Measurements from ENCODE around the gene CDS1. TPM values are rescaled to one million over a fixed set of nuclear protein-coding genes. Genes with fewer than 3 reads are reported as not detected.

Gene CDS1
- total RNA-seq, 4 donors from 2014 or later = 0.81 to 3.3 (median 2.5) TPM

DNA sequence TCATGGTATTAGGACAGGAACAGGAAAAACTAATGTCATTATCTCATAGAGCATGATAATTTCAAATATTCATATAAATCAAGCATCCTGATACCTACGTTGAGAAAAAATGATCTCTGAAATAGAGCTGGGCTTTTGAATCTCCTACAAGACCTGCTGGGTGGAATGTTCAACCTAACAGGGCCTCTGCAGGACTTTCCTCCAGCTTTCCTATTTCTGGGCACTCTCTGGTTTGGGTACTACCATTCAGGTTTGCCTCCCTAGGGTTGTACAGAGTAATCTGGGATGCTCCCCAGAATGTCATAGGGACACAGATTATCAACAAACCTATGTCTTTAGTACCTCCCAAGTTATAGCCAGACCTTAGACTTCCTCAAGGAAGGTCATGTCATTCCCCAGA is 108.9 kb downstream of the CDS1 start:
- Histone ChIP-seq H3K27me3 (no peaks in the 10 kb centered on the region), H3K4me3 (no peak overlapping the region), H3K36me3 (peaks cover 0 to 99% of the 10 kb centered on the region in 2 donors), H3K27ac (no peak overlapping the region), H3K4me1 (peaks cover 0 to 8% (median 0%) of the 10 kb centered on the region in 3 donors), H3K9me3 (no peaks in the 10 kb centered on the region)
- no peak for ATAC-seq
- WGBS, 2 donors (ENCODE audit: low coverage in 1 of 2) = 89 to 100% methylated on average over 1 of the region's 1 CpG
- TF ChIP-seq EP300 (IDR thresholded peaks at IDR 0.05) (no peak), POLR2A (IDR thresholded peaks at IDR 0.05) (no peak), POLR2AphosphoS5 (IDR thresholded peaks at IDR 0.05) (no peak)
- TF ChIP-seq, protein P1, sequence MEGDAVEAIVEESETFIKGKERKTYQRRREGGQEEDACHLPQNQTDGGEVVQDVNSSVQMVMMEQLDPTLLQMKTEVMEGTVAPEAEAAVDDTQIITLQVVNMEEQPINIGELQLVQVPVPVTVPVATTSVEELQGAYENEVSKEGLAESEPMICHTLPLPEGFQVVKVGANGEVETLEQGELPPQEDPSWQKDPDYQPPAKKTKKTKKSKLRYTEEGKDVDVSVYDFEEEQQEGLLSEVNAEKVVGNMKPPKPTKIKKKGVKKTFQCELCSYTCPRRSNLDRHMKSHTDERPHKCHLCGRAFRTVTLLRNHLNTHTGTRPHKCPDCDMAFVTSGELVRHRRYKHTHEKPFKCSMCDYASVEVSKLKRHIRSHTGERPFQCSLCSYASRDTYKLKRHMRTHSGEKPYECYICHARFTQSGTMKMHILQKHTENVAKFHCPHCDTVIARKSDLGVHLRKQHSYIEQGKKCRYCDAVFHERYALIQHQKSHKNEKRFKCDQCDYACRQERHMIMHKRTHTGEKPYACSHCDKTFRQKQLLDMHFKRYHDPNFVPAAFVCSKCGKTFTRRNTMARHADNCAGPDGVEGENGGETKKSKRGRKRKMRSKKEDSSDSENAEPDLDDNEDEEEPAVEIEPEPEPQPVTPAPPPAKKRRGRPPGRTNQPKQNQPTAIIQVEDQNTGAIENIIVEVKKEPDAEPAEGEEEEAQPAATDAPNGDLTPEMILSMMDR (IDR thresholded peaks at IDR 0.05) = no peak

DNA sequence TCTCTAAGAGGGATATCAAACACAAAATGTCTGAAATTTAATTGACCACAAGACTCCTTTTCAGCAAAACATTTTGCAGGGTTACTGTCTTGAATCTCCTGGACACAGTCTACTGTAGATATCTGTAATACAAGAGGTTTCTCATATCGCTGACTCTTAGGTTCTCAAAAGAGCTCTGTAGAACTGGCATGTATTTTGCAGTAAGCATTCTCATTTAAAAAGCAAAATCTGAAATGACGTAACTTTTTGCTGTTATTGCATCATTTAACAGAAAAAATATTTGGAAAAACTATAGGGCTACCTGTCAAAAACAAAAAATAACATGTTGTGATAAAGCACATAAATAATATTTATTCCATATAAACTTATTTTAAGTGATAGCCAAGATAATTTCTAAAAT is 114.2 kb downstream of the CDS1 start:
- no peaks in the 10 kb centered on the region for H3K4me1 ChIP-seq
- no peak overlapping the region for H3K27ac ChIP-seq
- TF ChIP-seq POLR2AphosphoS5 (IDR thresholded peaks at IDR 0.05) (no peak), POLR2A (IDR thresholded peaks at IDR 0.05) (no peak), EP300 (IDR thresholded peaks at IDR 0.05) (no peak)
- TF ChIP-seq, protein P1 (IDR thresholded peaks at IDR 0.05) = no peak
- no peak overlapping the region for H3K4me3 ChIP-seq
- no peak for ATAC-seq
- H3K27me3 ChIP-seq = no peaks in the 10 kb centered on the region
- H3K9me3 ChIP-seq = no peaks in the 10 kb centered on the region
- 84 to 91% methylated on average over 2 of the region's 2 CpGs for WGBS, 2 donors (ENCODE audit: low coverage in 1 of 2)
- H3K36me3 ChIP-seq = peaks cover 0 to 97% of the 10 kb centered on the region in 2 donors

DNA sequence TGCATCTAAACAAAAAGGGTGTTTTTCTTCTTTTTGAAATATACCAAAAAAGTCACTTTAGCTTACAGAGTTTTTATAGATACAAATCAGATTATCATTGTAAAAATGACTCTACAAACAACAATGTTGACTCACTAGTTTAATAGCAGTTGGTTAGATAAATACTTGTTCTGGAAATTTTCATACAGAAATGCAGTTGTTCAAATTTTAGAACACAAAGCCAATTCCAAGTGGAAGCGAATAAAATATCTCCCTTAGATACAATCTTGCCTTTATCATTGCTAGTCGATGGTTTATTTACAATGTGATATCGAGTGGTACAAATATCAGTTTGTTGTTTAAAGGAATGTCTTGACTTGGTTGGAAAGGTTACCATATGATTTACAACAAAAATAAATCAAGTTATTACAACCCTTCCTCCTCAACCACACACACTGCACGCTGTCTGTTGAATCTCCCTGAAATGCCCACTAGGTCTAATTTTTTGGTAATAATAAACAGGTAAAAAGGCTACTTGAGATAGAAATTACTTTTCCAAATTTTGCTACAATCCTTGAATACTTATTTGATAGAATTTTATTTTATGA is 114.8 kb downstream of the CDS1 start:
- Histone ChIP-seq H3K27ac (no peak overlapping the region), H3K27me3 (no peaks in the 10 kb centered on the region), H3K4me3 (no peak overlapping the region), H3K9me3 (no peaks in the 10 kb centered on the region), H3K4me1 (no peaks in the 10 kb centered on the region), H3K36me3 (peaks cover 0 to 97% of the 10 kb centered on the region in 2 donors)
- TF ChIP-seq POLR2AphosphoS5 (IDR thresholded peaks at IDR 0.05) (no peak), EP300 (IDR thresholded peaks at IDR 0.05) (no peak), POLR2A (IDR thresholded peaks at IDR 0.05) (no peak)
- TF ChIP-seq, protein P1 (IDR thresholded peaks at IDR 0.05) = no peak
- no peak for ATAC-seq
- WGBS, 2 donors (ENCODE audit: low coverage in 1 of 2) = 66 to 85% methylated on average over 3 to 4 of the region's 4 CpGs

DNA sequence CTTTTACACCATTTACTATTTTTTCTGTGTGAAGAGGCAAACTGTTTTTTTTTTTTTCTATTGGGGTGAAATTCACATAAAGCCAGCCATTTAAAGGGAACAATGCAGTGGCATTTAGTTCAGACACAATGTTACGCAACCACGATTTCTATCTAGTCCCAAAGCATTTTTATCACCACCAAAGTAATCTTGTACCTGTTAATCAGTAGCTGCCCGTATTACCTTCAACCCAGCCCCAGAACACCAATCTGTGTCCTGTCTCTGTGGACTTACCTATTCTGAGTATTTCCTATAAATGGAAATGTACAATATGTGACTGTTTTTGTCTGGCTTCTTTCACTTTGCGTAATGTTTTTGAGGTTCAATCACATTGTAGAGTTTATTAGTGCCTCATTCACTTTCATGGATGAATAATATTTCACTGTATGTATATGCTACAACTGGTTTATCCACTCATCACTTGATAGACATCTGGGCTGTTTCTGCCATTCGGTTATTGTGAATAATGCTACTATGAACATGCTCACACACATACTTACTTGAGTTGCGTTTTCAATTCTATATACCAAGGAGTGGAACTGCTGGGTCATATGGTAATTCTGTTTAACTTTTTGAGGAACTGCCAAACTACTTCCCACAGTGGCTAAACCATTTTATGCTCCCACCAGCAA is 116.2 kb downstream of the CDS1 start:
- peaks cover 0 to 97% of the 10 kb centered on the region in 2 donors for H3K36me3 ChIP-seq

More for the DNA sequence above, 116.2 kb downstream of the CDS1 start:
- H3K4me1 ChIP-seq = no peaks in the 10 kb centered on the region
- H3K27me3 ChIP-seq = no peaks in the 10 kb centered on the region
- H3K9me3 ChIP-seq = no peaks in the 10 kb centered on the region
- H3K4me3 ChIP-seq = no peak overlapping the region
- WGBS, 2 donors (ENCODE audit: low coverage in 1 of 2) = 83 to 90% methylated on average over 3 to 6 of the region's 6 CpGs
- ATAC-seq = no peak
- H3K27ac ChIP-seq = no peak overlapping the region
- no peak for TF ChIP-seq POLR2A (IDR thresholded peaks at IDR 0.05)
- no peak for TF ChIP-seq POLR2AphosphoS5 (IDR thresholded peaks at IDR 0.05)
- no peak for TF ChIP-seq EP300 (IDR thresholded peaks at IDR 0.05)
- TF ChIP-seq, protein P1 (IDR thresholded peaks at IDR 0.05) = no peak

Small RNA genes lying within 50 kb of the gene (small RNA-seq; reads per million reads assigned to genes)
- gene RN7SL552P (0 reads per million in 4 donors), gene RPL3P13 (0 reads per million in 4 donors)

Other genes starting within 250 kb of the CDS1 start
- gene NKX6-1, start 83.8 kb upstream of the CDS1 start, total RNA-seq = 100 to 1,000 TPM in 1 of 4 donors, 10 to 100 TPM in 2, 1 to 10 TPM in 1; 6.2 to 102 (median 65.8) TPM

All from gastroesophageal sphincter (tissue), 4 donors.